HEK293T (cell line): ENCODE results near the gene SCART1.

Experiments used
- CTCF ChIA-PET: fragments of 350-600 bp; formaldehyde crosslinking; extraction: SDS; loops from one replicate; lab custom pipeline; 2021; ENCODE audit warnings: antibody characterized with exemption, inconsistent platforms; lab: Yijun Ruan, JAX
- POLR2A ChIA-PET: fragments of 350-600 bp; formaldehyde crosslinking; extraction: SDS; loops from one replicate; lab custom pipeline; 2020; ENCODE audit warnings: antibody characterized with exemption, inconsistent platforms; lab: Yijun Ruan, JAX
- DNase-seq: peaks from one replicate; pipeline ENCODE4 v3.0.0; 2012; ENCODE audit warnings: mixed read lengths; ENCODE audit errors: extremely low spot score
- ARNT ChIP-seq: fragments of 450-650 bp; IDR thresholded peaks from 2 replicates; pipeline ENCODE4 v1.6.1; 2017; ENCODE audit warnings: mild to moderate bottlenecking
- BHLHE40 ChIP-seq: fragments of 450-650 bp; IDR thresholded peaks from 2 replicates; pipeline ENCODE4 v1.6.1; 2016; ENCODE audit warnings: mild to moderate bottlenecking, moderate library complexity, borderline replicate concordance
- CTBP1 ChIP-seq: fragments of 450-650 bp; IDR thresholded peaks from 2 replicates; pipeline ENCODE4 v1.6.1; 2016; ENCODE audit warnings: borderline replicate concordance
- ELF4 ChIP-seq: fragments of 450-650 bp; IDR thresholded peaks from 2 replicates; pipeline ENCODE4 v1.6.1; 2017; ENCODE audit warnings: antibody characterized with exemption
- FOXA1 ChIP-seq: fragments of 450-650 bp; IDR thresholded peaks from 2 replicates; pipeline ENCODE4 v1.6.1; 2016; ENCODE audit warnings: mild to moderate bottlenecking
- FOXK2 ChIP-seq: fragments of 450-650 bp; IDR thresholded peaks from 2 replicates; pipeline ENCODE4 v1.6.1; 2016; ENCODE audit warnings: mild to moderate bottlenecking
- FOXM1 ChIP-seq: fragments of 450-650 bp; IDR thresholded peaks from 2 replicates; pipeline ENCODE4 v1.6.1; 2017; ENCODE audit warnings: mild to moderate bottlenecking, borderline replicate concordance
- HDGF ChIP-seq: fragments of 450-650 bp; IDR thresholded peaks from 2 replicates; pipeline ENCODE4 v1.6.1; 2017; ENCODE audit warnings: antibody characterized with exemption, borderline replicate concordance
- L3MBTL2 ChIP-seq: fragments of 450-650 bp; conservative IDR thresholded peaks from 2 replicates; pipeline ENCODE4 v1.6.1; 2016; ENCODE audit warnings: mild to moderate bottlenecking
- LEF1 ChIP-seq: fragments of 450-650 bp; IDR thresholded peaks from 2 replicates; pipeline ENCODE4 v1.6.1; 2017; ENCODE audit warnings: mild to moderate bottlenecking, borderline replicate concordance
- NFRKB ChIP-seq: fragments of 450-650 bp; IDR thresholded peaks from 2 replicates; pipeline ENCODE4 v1.6.1; 2016; ENCODE audit warnings: mild to moderate bottlenecking, moderate library complexity
- SP1 ChIP-seq: fragments of 450-650 bp; IDR thresholded peaks from 2 replicates; pipeline ENCODE4 v1.6.1; 2017
- SUZ12 ChIP-seq: fragments of 450-650 bp; IDR thresholded peaks from 2 replicates; pipeline ENCODE4 v1.6.1; 2016; ENCODE audit warnings: mild to moderate bottlenecking
- TARDBP ChIP-seq: fragments of 450-650 bp; IDR thresholded peaks from 2 replicates; pipeline ENCODE4 v1.6.1; 2016
- ZNF384 ChIP-seq: fragments of 450-650 bp; IDR thresholded peaks from 2 replicates; pipeline ENCODE4 v1.6.1; 2016
- TF ChIP-seq, protein P1 (sequence below): fragments of 450-650 bp; IDR thresholded peaks from 2 replicates; pipeline ENCODE4 v1.6.1; 2016

SCART1 gene

DNA sequence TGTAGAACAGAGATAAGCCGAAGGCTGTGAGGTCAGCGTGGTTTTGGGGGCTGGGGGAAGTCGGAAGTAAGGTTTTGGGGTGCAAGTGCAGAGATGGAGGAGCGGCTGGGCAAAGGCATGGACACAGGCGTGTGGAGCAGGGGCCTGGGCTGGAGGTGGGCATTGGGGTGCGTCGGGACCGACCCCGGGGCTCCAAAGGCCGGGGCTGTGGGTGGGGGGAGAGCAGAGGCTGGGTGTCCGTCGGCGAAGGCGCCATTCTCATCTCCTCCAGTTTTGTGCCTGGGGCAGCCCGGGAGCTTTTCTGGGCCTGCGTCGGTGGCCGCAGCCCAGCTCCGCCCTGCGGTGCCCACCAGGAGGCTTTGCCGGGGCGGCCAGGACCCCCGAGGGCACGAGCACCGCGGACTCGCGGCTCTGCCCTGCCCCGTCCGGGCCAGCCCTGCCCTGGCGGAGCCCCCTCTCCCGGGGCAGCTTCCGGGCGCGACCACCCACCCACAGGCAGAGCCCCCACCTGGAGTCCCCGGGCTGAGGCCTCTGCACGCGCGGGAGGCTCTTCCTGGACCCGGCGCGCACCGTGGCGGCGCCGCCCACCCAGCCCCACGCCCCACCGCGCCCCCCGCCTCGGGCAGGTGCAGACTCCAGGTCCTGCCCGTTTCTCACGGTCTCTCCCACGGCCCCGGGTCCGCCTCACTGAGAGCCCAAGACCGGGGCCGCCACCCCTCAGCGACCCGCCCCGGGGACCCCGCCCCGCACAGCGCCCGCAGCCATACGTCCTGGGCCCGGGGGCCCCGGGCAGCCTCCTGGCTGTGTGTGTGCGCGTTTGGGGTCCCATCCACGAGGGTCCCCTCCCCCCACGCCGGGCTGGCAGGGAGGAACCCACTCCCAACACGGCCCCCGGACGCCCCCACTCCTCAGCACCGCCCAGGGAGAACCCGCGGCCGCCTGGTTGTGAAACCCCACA, 7.7 kb upstream of the SCART1 start:
- ChIA-PET CTCF (no interaction called here), POLR2A (no interaction called here)
- no peak for TF ChIP-seq FOXM1
- no peak for DNase-seq

DNA sequence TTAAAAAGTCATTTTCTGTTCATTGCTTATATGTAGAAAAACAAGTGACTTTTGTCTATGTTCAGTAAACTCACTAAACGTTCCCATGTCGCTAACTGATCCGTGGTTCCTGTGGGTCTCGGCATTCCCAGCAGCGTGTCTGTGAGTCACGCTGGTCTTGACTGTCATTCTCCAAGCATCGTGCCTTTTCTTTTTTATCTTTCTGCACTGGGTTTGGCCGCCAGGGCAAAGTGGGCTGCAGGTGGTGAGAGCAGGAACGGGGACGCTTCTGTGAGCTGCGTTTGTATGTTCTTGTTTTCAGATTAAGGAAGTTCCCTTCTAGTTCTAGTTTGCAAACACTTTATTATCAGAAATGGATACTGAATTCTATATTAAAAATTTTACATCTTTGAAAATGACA, 6.8 kb upstream of the SCART1 start:
- POLR2A ChIA-PET = no interaction called here
- TF ChIP-seq, protein P1, sequence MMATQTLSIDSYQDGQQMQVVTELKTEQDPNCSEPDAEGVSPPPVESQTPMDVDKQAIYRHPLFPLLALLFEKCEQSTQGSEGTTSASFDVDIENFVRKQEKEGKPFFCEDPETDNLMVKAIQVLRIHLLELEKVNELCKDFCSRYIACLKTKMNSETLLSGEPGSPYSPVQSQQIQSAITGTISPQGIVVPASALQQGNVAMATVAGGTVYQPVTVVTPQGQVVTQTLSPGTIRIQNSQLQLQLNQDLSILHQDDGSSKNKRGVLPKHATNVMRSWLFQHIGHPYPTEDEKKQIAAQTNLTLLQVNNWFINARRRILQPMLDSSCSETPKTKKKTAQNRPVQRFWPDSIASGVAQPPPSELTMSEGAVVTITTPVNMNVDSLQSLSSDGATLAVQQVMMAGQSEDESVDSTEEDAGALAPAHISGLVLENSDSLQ = no peak
- TF ChIP-seq LEF1 (no peak), SP1 (no peak), L3MBTL2 (no peak), ARNT (no peak), TARDBP (no peak), ZNF384 (no peak), FOXK2 (no peak), BHLHE40 (no peak), FOXM1 (no peak), SUZ12 (no peak), CTBP1 (no peak), NFRKB (no peak), HDGF (no peak), FOXA1 (no peak), ELF4 (no peak)
- DNase-seq = no peak
- CTCF ChIA-PET = no interaction called here

DNA sequence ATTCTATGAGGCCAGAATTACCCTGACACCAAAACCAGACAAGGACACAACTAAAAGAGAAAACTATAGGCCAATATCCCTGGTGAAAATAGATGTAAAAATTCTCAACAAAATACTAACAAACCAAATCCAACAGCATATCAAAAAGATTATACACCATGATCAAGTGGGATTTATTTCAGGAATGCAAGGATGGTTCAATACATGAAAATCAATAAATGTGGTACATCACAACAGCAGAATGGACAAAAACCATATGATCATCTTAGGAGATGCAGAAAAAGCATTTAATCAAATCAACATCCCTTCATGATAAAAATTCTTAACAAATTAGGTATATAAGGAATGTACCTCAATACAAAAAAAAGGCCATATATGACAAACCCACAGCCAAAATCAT, 5.6 kb upstream of the SCART1 start:
- POLR2A ChIA-PET = no interaction called here
- no peak for TF ChIP-seq L3MBTL2
- no peak for TF ChIP-seq ARNT
- TF ChIP-seq, protein P1 = no peak
- no peak for TF ChIP-seq FOXM1
- no peak for TF ChIP-seq SP1
- no peak for TF ChIP-seq FOXK2
- no peak for TF ChIP-seq FOXA1
- no peak for TF ChIP-seq NFRKB
- no peak for TF ChIP-seq CTBP1
- TF ChIP-seq ZNF384 = no peak
- no peak for TF ChIP-seq SUZ12
- TF ChIP-seq HDGF = no peak
- TF ChIP-seq LEF1 = no peak
- no peak for TF ChIP-seq BHLHE40
- TF ChIP-seq ELF4 = no peak
- no peak for TF ChIP-seq TARDBP
- no peak for DNase-seq
- CTCF ChIA-PET = no interaction called here

DNA sequence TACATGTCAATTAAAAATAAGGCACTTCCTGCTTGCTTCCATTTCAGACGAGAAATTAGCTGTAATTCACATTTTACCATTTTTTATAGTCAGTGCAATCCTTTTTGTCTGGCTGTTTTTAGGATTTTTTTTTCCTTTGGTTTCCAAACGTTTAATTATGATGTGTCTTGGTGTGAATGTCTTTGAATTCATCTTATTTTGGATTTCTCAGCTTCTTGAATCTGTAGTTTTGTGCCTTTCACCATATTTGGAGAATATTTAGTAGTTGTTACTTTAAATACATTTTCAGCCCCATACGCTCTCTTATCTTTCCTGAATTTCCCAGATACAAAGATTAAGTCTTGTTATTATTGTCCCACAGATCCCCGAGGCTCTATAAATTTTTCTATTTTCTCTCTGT, 2.4 kb upstream of the SCART1 start:
- no peak for TF ChIP-seq ZNF384
- no peak for TF ChIP-seq SP1
- no peak for TF ChIP-seq NFRKB
- TF ChIP-seq SUZ12 = no peak
- no peak for TF ChIP-seq TARDBP
- TF ChIP-seq, protein P1 = no peak
- no peak for TF ChIP-seq BHLHE40
- TF ChIP-seq HDGF = no peak
- TF ChIP-seq FOXM1 = no peak
- no peak for TF ChIP-seq FOXA1
- TF ChIP-seq ELF4 = no peak
- TF ChIP-seq ARNT = no peak
- DNase-seq = no peak
- ChIA-PET POLR2A (no interaction called here), CTCF (no interaction called here)

DNA sequence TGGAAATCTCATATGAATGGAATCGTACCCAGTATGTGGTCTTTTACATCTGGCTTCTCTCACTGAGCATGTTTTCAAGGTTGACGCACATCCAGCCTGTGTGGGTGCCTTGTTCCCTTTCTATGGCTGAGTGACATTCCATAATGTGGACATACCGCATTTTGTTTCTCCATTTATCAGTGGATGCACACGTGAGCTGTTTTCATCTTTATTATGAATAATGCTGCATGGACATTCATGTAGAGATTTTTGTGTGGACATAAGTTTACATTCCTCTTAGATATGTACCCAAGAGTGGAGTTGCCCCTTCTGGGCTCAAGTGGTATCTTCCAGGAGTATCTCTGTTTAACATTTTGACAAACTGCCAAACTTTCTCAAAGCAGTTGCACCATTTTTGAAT, 1.3 kb upstream of the SCART1 start:
- ChIA-PET POLR2A (no interaction called here), CTCF (no interaction called here)
- TF ChIP-seq SUZ12 = no peak
- TF ChIP-seq BHLHE40 = no peak
- no peak for TF ChIP-seq NFRKB
- no peak for TF ChIP-seq ARNT
- TF ChIP-seq LEF1 = no peak
- TF ChIP-seq FOXK2 = no peak
- no peak for TF ChIP-seq ZNF384
- TF ChIP-seq FOXA1 = no peak
- TF ChIP-seq L3MBTL2 = no peak
- no peak for TF ChIP-seq HDGF
- TF ChIP-seq FOXM1 = no peak
- TF ChIP-seq TARDBP = no peak
- TF ChIP-seq SP1 = no peak
- TF ChIP-seq CTBP1 = no peak
- TF ChIP-seq, protein P1 = no peak
- no peak for DNase-seq
